GM10266 (cell line): ENCODE data around the gene PAM.

Experiments
- DNase-seq: peaks from one replicate; pipeline ENCODE4 v3.0.0; 2012; ENCODE audit errors: extremely low spot score
- CTCF ChIP-seq: IDR thresholded peaks from 2 replicates; pipeline ENCODE4 v1.5.1; 2012; ENCODE audit warnings: mild to moderate bottlenecking, low read depth; ENCODE audit not compliant: control insufficient read depth, insufficient read depth; ENCODE audit errors: missing control alignments

Gene PAM

GRCh38 chr5:102762562-102763227 is 7.6 kb downstream of the PAM start:
- no peak for TF ChIP-seq CTCF
- no peak for DNase-seq

- TF ChIP-seq CTCF = no peak
- DNase-seq = no peak
Measured at GRCh38 chr5:102763734-102764133, 8.6 kb downstream of the PAM start.

GRCh38 chr5:102764381-102765004 is 9.4 kb downstream of the PAM start:
- DNase-seq = no peak
- TF ChIP-seq CTCF = no peak

- DNase-seq = no peak
Measured at GRCh38 chr5:102765350-102765749, 10.2 kb downstream of the PAM start.

GRCh38 chr5:102766295-102767090 is 11.4 kb downstream of the PAM start:
- no peak for TF ChIP-seq CTCF
- no peak for DNase-seq

More at GRCh38 chr5:102765350-102765749, 10.2 kb downstream of the PAM start:
- TF ChIP-seq CTCF = no peak

GRCh38 chr5:102767862-102768261 is 12.8 kb downstream of the PAM start:
- DNase-seq = no peak
- TF ChIP-seq CTCF = no peak

GRCh38 chr5:102770803-102771202 is 15.7 kb downstream of the PAM start:
- TF ChIP-seq CTCF = no peak
- no peak for DNase-seq
